ENCODE measurements around the gene ACOT7.
A peak's percentile ranks its signal among the peaks of the same experiment; 100 is the strongest.
"Not testable (repeated sequence)": the region's sequence is repeated elsewhere in the genome, so short reads cannot be mapped to it uniquely, and the experiment has no call there.

ACOT7 gene

GRCh38 chr1:6395781-6396244 is 2.2 kb upstream of the ACOT7 start:
- not testable (repeated sequence) for DNase-seq

DNA sequence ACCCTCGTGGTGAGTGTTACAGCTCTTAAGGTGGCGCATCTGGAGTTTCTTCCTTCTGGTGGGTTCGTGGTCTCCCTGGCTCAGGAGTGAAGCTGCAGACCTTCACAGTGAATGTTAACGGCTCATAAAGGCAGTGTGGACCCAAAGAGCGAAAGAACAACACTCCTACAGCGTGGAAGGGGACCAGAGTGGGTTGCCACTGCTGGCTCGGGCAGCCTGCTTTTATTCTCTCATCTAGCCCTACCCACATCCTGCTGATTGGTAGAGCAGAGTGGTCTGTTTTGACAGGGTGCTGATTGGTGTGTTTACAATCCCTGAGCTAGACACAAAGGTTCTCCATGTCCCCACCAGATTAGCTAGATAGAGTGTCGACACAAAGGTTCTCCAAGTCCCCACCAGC is 1.6 kb upstream of the ACOT7 start:
- DNase-seq: not testable (repeated sequence)

DNA sequence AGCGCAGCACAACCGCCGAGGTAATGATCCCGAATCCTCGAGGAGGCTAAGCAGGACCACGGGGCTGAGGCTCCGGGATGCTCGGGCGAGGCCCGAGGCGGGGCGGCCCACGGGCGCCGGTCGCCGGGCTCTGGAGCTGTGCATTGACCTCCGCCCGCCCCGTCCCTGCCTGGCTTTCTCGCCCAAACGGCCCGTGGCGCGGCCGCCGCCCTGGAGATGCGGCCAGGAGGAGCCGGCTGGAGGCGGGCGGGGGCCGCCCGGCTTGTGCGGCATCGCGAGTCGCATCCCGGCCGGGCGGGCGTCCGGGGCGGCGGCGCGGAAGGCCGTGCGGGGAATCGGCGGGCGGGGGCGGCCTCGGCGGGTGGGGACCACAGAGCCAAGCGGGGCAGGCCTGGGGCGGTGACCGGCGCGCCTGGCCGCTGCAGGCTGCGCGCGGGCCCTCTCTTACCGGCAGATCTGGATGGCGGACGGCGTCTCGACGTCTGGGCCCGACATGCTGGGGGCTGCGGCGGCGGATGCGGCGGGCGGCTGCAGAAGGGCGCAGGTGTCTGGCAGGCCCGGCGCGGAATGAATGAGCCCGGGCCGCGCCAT is 663 bp downstream of the ACOT7 start:
- no peak for DNase-seq

DNA sequence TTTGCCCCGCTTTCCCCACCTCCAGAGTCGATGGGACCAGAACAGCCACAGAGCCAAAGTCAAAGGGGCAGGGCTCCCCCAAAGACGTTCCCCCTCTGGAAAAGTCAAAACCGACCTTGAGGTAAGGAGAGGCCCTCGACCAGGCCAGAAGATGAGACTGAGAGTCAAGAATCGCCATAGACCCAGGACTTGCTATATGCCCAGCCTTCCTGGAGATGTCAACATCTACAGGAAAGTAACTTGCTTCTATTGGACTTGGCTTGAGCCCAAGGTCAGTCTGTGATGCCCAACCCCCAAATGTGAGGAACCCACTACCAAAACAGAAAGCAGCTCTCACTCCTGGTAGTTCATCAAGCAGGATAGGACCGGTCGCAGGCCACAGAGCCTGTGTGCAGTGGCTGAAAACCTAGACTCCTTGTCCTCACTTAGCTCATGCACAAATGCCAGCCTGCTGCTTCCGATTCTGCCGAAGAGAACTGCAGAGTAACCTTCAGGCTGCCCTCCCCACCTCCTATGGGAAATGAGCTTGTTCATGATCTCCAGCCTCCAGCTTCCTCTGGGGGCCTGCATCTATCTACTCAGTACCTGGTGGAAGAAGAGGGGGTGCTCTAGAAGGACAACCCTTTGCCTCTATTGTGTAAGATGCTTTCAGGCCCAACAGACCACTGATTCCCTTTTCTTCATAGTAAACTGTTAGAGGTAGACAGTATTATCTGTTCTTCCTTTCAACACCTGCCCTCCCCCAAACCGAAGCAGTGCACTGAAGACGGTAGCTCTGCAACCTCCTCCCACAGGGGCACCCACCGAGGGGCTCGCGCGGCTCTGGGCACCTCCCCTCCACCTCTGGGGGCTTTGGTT is 1.4 kb downstream of the ACOT7 start:
- peak; percentile 61 for DNase-seq

DNA sequence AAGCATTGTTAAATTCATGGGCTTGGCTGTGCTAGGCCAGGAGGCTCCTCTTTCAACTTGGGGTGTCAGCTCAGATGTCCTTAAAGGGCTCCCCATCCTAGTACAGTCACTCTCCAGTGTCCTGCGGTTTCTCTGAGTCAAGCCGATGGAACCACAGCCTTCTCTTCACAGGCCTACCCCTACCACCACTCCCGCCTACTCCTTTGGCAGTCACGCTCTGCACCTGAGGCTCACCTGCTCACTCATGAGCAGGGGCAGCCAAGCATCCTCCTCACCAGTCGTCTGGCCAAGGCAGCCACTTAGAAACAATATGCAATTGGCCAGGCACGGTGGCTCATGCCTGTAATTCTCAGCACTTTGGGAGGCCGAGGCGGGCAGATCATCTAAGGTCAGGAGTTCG is 3.6 kb downstream of the ACOT7 start:
- peak; percentile 75 for DNase-seq

- DNase-seq: no peak
Observed at GRCh38 chr1:6386371-6386949, 7.1 kb downstream of the ACOT7 start.

GRCh38 chr1:6385488-6386191 is 7.9 kb downstream of the ACOT7 start:
- DNase-seq: peak; percentile 97

DNA sequence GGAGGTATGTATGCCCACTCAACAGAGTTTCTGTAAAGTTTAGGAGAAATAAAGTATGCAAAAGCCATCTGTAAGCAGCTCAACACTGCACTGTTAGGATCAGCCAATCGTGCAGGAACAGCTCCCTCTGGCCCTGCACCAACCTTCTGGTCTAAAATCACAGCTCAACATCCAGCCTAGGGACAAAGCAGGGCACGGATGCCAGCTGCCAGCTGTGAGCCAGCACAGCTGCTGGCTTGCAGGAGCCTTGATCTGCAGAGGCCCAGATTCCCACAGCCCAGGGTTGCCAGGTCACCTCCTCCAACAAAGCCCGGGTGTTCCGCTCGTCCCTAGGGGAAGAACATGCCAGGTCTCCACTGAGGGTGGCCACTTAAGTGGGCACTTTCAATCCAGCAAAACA is 8.6 kb downstream of the ACOT7 start:
- no peak for DNase-seq

- DNase-seq: no peak
Observed at GRCh38 chr1:6384135-6384534, 9.4 kb downstream of the ACOT7 start.

DNA sequence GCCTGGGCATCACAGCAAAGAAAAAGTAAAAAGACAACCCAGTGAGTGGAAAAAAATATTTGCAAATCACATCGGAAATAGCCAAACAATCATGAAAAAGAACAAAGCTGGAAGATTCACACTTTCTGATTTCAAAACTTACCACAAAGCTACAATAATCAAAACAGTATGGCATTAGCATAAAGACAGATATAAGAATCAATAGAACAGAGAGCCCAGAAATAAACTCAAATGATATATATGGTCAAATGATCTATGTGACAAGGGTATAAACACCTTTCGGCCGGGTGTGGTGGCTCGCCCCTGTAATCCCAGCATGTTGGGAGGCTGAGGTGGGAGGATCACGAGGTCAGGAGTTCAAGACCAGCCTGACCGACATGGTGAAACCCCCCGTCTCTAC is 13.5 kb downstream of the ACOT7 start:
- no peak for DNase-seq

DNA sequence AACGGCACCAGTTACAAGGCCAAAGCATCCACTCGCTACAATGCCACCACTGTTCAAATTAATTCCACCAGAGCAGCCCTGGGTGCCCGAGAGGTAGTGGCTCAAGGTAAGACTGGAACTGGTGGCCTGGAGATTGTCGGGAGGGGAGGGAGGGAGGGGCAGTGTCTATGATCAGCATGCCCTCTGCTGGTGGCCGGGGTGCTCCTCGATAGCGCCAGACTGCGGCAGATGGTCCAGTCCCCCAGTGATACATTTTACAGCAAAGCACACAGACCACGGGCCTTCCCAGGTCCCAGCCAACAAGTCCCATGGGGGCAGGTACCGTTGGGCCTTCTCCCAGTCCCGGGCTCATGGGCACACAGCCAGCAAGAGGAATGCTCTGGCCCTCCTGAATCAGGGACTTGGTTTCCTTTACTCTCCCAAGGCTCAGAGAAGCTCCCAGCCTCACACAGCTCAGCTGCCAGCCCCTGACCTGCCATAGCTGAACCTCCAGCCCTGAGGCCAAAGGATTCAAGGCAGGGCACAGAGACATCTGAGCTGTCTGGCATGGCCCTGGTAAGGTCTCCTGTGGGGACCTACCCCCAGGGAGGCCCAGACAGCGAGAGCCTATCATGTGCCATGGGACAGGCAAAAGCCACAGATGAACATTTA is 15.3 kb downstream of the ACOT7 start:
- DNase-seq: no peak

GRCh38 chr1:6373961-6374720 is 19.4 kb downstream of the ACOT7 start:
- peak; percentile 99 for DNase-seq

GRCh38 chr1:6372236-6372635 is 21.3 kb downstream of the ACOT7 start:
- DNase-seq: not testable (repeated sequence)

DNA sequence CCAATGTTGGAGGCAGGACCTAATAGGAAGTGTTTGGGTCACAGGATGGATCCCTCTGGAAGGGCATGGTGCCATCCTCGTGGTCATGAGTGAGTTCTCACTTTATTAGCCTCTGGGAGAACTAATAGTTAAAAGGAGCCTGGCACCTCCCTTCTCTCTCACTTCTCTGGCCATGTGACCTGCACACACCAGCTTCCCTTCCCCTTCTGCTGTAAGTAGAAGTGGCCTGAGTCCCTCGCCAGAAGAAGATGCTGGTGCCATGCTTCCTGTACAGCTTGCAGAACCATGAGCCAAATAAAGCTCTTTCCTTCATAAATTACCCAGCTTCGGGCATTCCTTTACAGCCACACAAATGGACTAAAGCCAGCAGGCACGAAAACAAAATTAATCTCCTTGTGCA is 23.6 kb downstream of the ACOT7 start:
- no peak for DNase-seq

DNA sequence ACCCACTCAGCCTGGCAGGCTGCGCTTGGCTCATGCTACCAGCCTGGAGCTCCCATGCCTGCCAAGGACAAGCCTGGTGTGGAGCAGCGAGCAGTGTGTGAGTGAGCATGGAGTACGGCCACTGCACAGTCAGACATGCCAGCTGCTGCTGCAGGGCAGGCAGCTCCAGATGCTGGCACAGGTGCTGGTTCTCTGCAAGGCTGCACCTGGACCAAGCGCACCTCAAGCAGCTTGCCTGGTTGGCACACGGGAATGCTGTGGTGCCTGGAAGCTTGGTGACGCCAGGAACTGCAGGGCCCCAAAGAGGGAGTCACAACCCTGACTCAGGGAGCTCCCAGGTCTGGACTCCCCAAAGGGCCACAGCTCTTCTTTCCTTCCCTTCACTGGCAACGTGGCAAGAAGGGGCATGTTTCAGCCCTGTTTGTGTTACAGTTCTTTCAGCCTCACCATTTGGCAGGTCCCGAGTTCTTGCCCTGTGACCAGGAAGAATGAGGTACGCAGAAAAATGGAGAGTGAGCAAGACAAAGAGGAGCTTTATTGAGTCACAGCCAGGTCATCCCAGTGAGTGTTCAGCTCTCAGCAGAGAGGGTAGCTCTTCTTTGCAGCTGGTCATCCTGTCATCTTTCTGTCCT is 26.1 kb downstream of the ACOT7 start:
- DNase-seq: no peak

DNA sequence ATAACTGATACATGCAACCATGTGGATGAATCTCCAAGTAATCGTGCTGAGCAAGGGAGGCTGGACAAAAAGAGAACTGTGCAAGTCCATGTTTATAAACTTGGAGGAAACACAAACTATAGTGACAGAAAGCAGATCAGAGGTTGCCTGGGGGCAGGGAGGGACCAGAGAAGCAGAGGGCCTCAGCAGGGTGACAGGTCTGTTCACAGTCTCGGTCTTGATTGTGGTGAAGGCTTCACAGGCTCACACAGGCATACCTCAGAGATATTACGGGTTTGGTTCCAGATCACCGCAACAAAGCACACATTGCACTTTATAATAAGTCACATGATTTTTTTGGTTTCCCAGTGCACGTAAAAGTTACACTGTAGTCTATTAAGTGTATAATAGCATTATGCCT is 28.5 kb downstream of the ACOT7 start:
- DNase-seq: no peak

DNA sequence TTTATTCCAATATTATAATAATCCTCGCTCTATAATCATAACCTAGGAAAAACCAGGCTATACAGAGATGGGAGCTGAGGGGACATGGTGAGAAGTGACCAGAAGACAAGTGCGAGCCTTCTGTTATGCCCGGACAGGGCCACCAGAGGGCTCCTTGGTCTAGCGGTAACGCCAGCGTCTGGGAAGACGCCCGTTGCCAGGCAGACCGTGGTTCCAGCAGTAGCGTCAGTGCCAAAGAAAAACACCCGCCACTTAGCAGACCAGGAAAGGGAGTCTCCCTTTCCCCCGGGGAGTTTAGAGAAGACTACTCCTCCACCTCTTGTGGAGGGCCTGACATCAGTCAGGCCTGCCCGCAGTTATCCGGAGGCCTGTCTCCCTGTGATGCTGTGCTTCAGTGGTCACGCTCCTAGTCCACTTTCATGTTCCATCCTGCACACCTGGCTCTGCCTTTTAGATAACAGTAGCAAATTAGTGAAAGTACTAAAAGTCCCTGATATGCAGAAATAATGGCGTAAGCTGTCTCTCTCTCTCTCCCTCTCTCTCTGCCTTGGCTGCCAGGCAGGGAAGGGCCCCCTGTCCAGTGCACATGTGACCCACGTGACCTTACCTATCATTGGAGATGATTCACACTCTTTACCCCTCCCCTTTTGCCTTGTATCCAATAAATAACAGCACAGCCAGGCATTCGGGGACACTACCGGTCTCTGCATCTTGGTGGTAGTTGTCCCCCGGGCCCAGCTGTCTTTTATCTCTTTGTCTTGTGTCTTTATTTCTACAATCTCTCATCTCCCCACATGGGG is 30.3 kb downstream of the ACOT7 start:
- DNase-seq: peak; percentile 69

GRCh38 chr1:6361124-6361775 is 32.3 kb downstream of the ACOT7 start:
- no peak for DNase-seq

DNA sequence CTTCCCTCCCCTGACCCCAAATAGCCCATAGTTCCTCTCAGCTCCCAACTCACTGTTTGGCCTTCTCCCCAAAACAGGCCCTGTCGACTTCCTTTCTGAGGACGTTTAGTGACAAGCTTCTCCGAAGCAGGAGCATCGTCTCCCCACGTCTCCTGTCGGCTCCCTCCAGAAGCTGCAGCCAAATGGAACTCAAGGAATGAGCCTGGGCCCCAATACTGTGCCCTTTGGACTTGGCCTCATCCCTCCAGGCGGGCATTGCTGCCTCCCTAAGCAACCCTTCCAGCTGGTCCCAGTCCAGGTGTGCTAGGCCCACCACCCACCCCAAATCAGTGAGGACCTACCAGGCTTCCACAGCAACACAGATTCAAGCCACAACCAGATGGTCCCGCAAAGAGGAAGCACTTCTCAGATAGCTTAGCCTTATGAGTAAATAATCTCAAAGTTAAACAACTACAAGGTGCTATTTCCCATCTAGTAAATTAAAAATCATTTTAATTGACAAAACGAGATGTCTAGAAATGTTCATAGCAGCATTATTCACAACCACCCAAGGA is 33.0 kb downstream of the ACOT7 start:
- no peak for DNase-seq

DNA sequence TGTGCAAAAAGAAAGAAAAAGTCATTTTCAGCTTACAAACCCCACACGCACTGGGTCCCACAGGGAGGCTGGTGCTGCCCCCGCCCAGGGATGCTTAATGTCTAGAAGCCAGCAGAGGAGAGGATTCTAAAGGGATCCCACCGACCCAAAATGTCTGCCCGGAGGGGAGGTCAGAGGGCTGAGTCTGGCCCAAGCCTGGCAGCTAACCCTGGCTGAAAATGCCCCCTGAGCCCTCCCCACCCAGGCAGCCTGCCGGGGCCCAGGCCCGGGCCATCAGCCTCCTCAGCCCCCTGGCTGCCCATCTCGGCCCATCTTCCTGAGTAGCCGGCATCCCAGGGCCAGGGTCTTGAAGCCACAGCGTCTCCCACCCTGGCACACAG is 33.5 kb downstream of the ACOT7 start:
- no peak for DNase-seq
